GM15510 (cell line): Measurements from ENCODE around the gene LRRN3.

Source experiments
- POLR2A ChIP-seq: IDR thresholded peaks from 3 replicates; pipeline ENCODE4 v1.6.1; 2011; ENCODE audit warnings: borderline replicate concordance; ENCODE audit not compliant: insufficient read length; ENCODE audit errors: extremely low read depth

The LRRN3 gene

GRCh38 chr7:111113263-111114017, 22.5 kb downstream of the LRRN3 start:
- TF ChIP-seq POLR2A: no peak

DNA sequence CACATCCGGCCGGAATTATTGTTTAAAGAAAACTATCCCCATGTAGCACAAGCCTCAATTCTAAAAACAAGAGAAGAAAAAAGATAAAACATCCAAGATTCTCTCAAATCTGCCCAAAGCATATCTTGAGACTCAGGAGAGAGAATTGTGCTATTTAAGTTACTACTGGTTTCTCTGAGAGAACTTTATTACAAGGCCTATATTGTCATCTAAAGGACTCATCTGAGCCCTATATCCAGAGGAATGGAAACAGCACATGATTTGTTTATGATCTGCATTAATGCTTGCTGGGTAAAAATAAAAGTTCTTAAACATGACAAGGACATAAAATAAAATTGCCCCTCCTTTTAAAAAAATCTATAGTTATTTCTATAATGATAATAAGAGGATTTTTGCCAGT, 25.0 kb downstream of the LRRN3 start:
- TF ChIP-seq POLR2A: no peak

GRCh38 chr7:111126987-111127386, 36.1 kb downstream of the LRRN3 start:
- no peak for TF ChIP-seq POLR2A

GRCh38 chr7:111129435-111129834, 38.5 kb downstream of the LRRN3 start:
- no peak for TF ChIP-seq POLR2A

GRCh38 chr7:111132833-111133232, 41.9 kb downstream of the LRRN3 start:
- TF ChIP-seq POLR2A: no peak

DNA sequence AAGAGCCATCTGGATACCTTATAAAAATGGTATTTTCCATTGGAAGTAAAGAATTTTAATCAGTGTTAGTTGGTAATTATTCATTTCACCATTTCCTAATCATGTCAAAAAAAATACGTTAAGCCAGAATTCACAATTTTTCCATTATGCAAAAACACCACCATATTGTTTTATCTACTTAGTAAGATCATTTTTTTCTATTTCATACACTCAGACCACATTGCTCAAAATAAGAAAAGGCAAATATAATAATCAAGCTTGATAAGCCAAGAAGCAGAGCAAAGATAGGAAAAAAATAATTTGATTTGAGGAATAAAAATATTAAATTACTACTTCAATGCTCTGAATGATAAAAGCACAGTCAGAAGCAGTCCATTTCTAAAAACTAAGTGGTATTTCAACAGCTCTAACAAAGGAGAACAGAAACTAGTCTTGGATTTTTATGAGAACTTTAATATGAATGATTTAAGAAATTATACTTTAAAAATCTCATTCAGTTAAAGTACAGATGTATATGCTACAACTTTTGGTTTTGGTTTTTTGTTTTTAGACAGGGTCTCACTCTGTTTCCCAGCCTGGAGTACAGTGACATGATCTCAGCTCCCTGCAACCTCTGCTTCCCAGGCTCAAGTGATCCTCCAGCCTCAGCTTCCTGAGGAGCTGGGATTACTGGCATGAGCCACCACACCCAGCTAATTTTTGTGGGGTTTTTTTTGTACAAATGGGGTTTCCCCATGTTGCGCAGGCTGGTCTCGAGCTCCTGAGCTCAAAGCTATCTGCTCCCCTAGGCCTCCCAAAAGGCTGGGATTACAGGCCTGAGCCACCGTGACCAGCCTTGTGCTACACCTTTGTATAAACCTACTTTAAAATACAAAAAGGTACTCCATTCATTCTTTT, 46.6 kb downstream of the LRRN3 start:
- TF ChIP-seq POLR2A: no peak

- TF ChIP-seq POLR2A: no peak
Observed at GRCh38 chr7:111138193-111138569, 47.3 kb downstream of the LRRN3 start.

DNA sequence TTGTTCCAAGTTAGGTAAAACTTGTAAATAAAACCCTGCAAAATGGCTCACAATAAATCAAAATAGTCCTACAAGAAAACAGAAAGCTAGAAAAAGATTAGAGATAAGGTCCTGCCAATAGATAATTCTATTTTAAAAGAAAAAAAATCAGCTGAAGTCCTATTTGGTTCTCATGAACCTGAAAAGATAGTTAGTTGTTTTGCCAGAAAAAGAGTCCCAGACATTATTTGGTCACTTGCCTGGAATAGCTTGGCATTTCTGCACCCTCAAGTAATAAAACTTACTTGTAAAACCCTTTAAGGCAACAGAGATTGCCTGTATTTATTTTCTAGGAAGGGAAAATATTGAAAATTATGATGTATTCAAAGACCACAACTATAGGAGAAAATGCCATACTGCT, 47.7 kb downstream of the LRRN3 start:
- no peak for TF ChIP-seq POLR2A

DNA sequence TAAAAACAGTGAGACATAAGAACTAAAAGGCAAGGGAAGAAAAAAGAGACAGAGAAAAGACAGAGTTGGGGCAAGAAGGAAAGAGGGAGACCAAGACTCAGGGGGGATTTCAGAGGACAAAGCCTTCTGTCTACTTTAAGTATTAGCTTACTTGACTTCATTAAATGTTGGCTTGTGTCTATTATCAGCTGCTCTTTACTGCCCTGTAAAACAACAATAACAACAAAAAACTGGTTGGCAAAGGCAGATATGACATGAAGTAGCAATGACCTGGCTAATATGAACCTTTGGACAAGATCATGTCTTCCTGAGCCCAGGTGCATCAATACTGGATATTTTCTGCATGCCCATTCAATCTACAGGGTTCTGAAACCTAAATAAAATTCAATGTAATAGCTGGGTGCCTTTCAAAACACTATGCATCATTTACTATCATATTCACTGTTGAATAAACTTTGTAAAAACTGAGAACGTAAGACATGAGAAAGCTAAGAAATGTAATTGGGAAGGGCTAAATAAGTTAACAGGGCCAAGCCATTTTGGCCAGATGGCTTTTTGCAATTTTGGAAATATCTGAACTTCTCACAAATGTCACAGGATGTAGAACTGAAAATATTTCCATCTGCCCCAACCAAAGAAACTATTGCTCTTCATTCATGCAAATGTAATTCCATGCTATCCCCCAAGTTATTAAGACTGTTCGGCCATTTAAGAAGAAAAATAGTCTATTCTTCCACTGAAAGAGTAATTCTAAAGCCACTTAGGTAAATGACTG, 49.4 kb downstream of the LRRN3 start:
- TF ChIP-seq POLR2A: no peak

DNA sequence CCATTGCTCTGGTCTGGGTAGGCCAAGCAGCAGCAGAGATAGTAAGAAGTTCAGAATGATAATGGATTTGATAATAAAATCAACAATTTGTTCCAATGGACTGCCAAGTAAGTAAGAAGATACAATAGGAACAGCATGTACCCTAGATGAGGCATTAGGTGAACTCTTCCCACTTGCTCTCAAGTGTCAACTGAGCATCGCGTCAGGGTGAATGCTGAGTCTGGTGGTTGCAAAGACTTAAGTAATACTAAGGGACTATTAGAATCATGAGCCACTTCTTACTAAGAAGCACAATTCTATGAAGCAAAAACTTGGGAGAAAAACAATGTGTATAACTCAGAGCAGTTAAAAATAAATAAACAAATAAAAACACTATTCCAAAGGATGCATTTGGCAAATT, 54.5 kb downstream of the LRRN3 start:
- no peak for TF ChIP-seq POLR2A

- TF ChIP-seq POLR2A: no peak
Observed at GRCh38 chr7:111146136-111146535, 55.2 kb downstream of the LRRN3 start.

DNA sequence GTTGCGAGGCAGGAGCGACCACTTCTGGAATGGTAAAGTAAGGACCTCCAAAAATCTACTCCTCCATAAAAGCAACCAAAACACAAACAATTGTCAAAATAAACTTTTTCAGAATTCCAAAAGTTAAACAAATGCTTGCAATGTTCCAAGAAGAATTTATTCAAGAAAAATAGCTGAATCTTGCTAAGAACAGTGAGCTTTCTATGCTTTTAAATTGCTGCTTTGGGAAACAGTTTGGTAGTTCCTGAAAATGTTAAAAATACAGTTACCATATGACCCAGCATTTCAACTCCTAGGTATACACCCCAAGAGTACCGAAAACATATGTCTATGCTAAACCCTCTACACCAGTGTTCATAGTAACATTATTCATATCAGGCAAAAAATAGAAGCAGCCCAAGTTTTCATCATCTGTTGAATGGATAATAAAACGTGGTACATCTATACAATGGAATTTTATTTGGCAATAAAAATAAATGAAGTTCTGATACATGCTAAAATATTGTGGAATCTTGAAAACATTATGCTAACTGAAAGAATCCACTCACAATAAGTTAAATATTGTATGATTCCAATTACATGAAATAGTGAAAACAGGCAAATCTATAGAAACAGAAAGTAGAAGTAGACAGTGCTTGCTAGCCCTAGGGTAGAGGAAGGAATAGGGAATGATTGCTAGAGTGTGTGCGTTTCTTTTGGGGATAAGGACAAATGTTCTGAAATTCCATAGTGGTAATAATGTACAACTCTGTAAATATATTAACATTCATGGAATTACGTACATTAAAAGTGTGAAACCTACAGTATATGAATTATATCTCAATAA, 57.0 kb downstream of the LRRN3 start:
- TF ChIP-seq POLR2A: no peak

- no peak for TF ChIP-seq POLR2A
Observed at GRCh38 chr7:111150709-111151108, 59.8 kb downstream of the LRRN3 start.

GRCh38 chr7:111159426-111159825, 68.5 kb downstream of the LRRN3 start:
- TF ChIP-seq POLR2A: no peak
